ENCODE measurements around the gene GPHB5. TPM values are rescaled to one million over a fixed set of nuclear protein-coding genes. Genes with fewer than 3 reads are reported as not detected.
"Not testable (repeated sequence)": the region's sequence is repeated elsewhere in the genome, so short reads cannot be mapped to it uniquely, and the experiment has no call there.

Gene GPHB5
- total and polyA plus RNA-seq, 3 donors from 2014 or later = not detected

DNA sequence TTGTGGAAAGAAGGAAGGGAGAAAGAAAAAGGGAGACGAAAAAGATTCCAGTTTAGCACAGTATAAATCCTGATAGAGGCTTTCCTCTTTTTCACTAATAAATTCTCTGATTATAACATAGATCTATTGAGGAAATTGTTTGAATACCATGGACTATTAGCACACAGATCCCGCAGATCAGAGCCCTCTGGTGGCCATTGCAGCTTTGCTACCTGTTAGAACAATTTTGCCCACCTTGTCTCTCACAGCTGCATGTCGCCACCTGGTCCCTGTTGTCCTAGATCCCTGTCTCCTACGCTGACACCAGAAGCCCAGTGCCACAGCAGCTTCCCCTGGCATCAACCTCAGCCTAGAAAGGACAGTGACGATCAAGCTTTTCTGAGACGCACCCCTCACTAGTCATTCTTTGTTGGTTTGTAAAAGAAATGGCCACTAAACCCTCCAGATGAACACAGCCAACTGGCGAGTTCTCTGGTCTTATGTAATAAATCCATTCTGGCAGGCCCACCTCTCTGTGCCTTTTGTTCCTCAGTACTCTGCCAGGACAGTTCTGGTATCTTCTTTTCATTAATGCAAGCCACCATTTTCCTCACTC lies 9.9 kb downstream of the GPHB5 start:
- no peak for DNase-seq
- H3K27me3 ChIP-seq = no peaks in the 10 kb centered on the region
- TF ChIP-seq POLR2A (IDR thresholded peaks at IDR 0.05) (no peak), CTCF (IDR thresholded peaks at IDR 0.05) (no peak)
- H3K4me3 ChIP-seq = no peak overlapping the region
- no peaks in the 10 kb centered on the region for H3K36me3 ChIP-seq (ENCODE audit: low read depth, missing control alignments)
- H3K4me1 ChIP-seq = no peaks in the 10 kb centered on the region
- H3K9me3 ChIP-seq = no peaks in the 10 kb centered on the region
- 64 to 68% methylated on average over 7 of the region's 7 CpGs for WGBS, 2 donors
- no peak overlapping the region for H3K27ac ChIP-seq
- intact Hi-C loops (cut with DNase I; ENCODE audit: low total_unique reads) = no loop called here

GRCh38 chr14:63304429-63304828 lies 14.3 kb downstream of the GPHB5 start:
- DNase-seq; H3K4me3 ChIP-seq; intact Hi-C loops (cut with DNase I; ENCODE audit: low total_unique reads); H3K36me3 ChIP-seq (ENCODE audit: low read depth, missing control alignments); H3K27me3 ChIP-seq; H3K9me3 ChIP-seq; H3K27ac ChIP-seq: not testable (repeated sequence)
- peaks cover 16% of the 10 kb centered on the region for H3K4me1 ChIP-seq
- WGBS, 2 donors = 93 to 97% methylated on average over 5 of the region's 5 CpGs

- no peaks in the 10 kb centered on the region for H3K36me3 ChIP-seq (ENCODE audit: low read depth, missing control alignments)
- peak; percentile 79 for DNase-seq
- no peaks in the 10 kb centered on the region for H3K9me3 ChIP-seq
- no peaks in the 10 kb centered on the region for H3K27me3 ChIP-seq
- peak overlapping the region in 1 of 2 donors; percentile 76 for H3K27ac ChIP-seq
- H3K4me1 ChIP-seq = peaks cover 16% of the 10 kb centered on the region
- TF ChIP-seq POLR2A (IDR thresholded peaks at IDR 0.05) (no peak), CTCF (IDR thresholded peaks at IDR 0.05) (no peak)
- 42 to 79% methylated on average over 2 to 10 of the region's 10 CpGs for WGBS, 2 donors
- H3K4me3 ChIP-seq = no peak overlapping the region
- intact Hi-C loops (cut with DNase I; ENCODE audit: low total_unique reads) = no loop called here
These were observed 16.7 kb downstream of the GPHB5 start for GRCh38 chr14:63301891-63302534.

- 37 to 46% methylated on average over 2 of the region's 2 CpGs for WGBS, 2 donors
- Histone ChIP-seq H3K27me3 (no peaks in the 10 kb centered on the region), H3K4me3 (no peak overlapping the region), H3K9me3 (no peaks in the 10 kb centered on the region), H3K36me3 (ENCODE audit: low read depth, missing control alignments) (no peaks in the 10 kb centered on the region), H3K27ac (no peak overlapping the region), H3K4me1 (peaks cover 16% of the 10 kb centered on the region)
- intact Hi-C loops (cut with DNase I; ENCODE audit: low total_unique reads) = no loop called here
- no peak for DNase-seq
- no peak for TF ChIP-seq CTCF (IDR thresholded peaks at IDR 0.05)
- TF ChIP-seq POLR2A (IDR thresholded peaks at IDR 0.05) = no peak
These were observed 17.9 kb downstream of the GPHB5 start for GRCh38 chr14:63300854-63301253.

DNA sequence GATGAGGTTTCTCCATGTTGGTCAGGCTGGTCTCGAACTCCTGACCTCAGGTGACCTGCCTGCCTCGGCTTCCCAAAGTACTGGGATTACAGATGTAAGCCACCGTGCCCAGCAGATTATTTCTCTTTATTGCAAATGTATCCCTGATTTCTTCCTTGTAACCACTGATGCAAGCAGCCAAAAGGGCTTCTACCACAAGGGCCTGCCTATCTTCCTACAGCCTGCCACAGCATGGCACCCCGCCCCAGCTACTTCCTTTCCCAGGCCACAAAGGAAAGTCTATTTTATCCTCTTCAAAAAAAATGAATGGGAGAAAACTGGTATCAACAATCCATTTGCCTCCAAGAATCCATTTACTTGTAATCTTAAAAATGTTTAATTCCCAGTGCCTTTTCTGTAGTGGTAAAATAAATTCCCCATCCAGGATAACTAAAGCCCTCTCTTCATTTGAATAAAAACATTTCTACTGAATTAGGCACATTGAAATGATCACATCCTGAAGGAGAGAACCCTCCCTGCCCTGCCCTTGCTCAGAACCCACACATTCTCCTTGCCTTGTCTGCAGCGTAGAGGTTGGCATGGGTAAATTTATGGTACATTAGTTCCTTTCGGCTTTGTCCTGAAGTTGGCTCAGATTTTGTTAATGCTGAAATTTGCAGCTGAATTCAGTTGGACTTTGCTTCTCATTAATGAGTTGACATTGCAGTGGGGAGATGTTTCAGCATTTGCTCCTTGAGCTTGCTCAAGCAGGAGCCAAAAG lies 19.2 kb downstream of the GPHB5 start:
- no peaks in the 10 kb centered on the region for H3K9me3 ChIP-seq
- H3K27ac ChIP-seq = no peak overlapping the region
- H3K4me3 ChIP-seq = no peak overlapping the region
- H3K36me3 ChIP-seq (ENCODE audit: low read depth, missing control alignments) = no peaks in the 10 kb centered on the region
- no peaks in the 10 kb centered on the region for H3K27me3 ChIP-seq
- no peak for TF ChIP-seq POLR2A (IDR thresholded peaks at IDR 0.05)
- TF ChIP-seq CTCF (IDR thresholded peaks at IDR 0.05) = no peak
- WGBS, 2 donors = 73% methylated on average over 6 of the region's 6 CpGs
- DNase-seq = no peak
- intact Hi-C loops (cut with DNase I; ENCODE audit: low total_unique reads) = no loop called here
- H3K4me1 ChIP-seq = peaks cover 16% of the 10 kb centered on the region
